ENCODE data around the gene OSBPL3.

DNA sequence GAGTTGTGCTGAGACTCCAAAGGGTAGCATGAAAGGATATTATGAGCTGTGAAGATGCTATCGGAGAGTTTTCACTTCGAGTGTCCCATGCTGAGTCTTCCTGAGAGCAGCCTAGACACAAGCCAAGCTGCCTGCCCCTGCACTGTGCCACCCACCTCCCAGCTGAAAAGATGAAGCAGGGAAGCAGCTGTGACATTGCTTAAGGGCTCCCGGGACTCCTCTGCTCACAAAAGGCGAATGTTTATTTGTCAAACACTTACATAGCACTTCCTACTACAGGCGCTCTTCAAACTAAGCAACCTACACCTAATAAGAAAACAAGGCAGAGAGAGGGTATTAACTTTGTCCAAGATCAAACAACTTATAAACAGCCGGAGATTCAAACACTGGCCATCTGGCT is 95.6 kb downstream of the OSBPL3 start:
- no peak for TF ChIP-seq POLR2A (IDR thresholded peaks at IDR 0.05)
- TF ChIP-seq, protein P1, sequence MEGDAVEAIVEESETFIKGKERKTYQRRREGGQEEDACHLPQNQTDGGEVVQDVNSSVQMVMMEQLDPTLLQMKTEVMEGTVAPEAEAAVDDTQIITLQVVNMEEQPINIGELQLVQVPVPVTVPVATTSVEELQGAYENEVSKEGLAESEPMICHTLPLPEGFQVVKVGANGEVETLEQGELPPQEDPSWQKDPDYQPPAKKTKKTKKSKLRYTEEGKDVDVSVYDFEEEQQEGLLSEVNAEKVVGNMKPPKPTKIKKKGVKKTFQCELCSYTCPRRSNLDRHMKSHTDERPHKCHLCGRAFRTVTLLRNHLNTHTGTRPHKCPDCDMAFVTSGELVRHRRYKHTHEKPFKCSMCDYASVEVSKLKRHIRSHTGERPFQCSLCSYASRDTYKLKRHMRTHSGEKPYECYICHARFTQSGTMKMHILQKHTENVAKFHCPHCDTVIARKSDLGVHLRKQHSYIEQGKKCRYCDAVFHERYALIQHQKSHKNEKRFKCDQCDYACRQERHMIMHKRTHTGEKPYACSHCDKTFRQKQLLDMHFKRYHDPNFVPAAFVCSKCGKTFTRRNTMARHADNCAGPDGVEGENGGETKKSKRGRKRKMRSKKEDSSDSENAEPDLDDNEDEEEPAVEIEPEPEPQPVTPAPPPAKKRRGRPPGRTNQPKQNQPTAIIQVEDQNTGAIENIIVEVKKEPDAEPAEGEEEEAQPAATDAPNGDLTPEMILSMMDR (IDR thresholded peaks at IDR 0.05 in 4 of 5, conservative IDR thresholded peaks at IDR 0.05 in 1 of 5), result no peak

All from gastrocnemius medialis (tissue), 4 donors.